ENCODE data around the gene SV2C. TPM values are rescaled to one million over a fixed set of nuclear protein-coding genes. Genes with fewer than 3 reads are reported as not detected.
A peak's percentile ranks its signal among the peaks of the same experiment; 100 is the strongest.
"Not testable (repeated sequence)": the region's sequence is repeated elsewhere in the genome, so short reads cannot be mapped to it uniquely, and the experiment has no call there.

Gene SV2C
- total RNA-seq, 2 experiments from 2014 or later, result 0.20 to 0.26 TPM

- CTCF ChIA-PET, result interaction anchor here (1.3 to 2.5 kb wide), 4 partner anchors 8 to 292 kb away, joined by 3 to 8 read pairs (median 4); no protein-coding TSS in a partner anchor
- ATAC-seq (no peak), DNase-seq (no peak)
- Mint-ChIP-seq H3K36me3 (no peaks in the 10 kb centered on the region), H3K4me3 (no peak overlapping the region), H3K27me3 (peaks cover under 1% of the 10 kb centered on the region), H3K4me1 (peaks cover 9% of the 10 kb centered on the region), H3K27ac (no peak overlapping the region), H3K9me3 (ENCODE audit: low read depth) (no peaks in the 10 kb centered on the region)
Observed at GRCh38 chr5:76291305-76292077, 208.3 kb downstream of the SV2C start.

DNA sequence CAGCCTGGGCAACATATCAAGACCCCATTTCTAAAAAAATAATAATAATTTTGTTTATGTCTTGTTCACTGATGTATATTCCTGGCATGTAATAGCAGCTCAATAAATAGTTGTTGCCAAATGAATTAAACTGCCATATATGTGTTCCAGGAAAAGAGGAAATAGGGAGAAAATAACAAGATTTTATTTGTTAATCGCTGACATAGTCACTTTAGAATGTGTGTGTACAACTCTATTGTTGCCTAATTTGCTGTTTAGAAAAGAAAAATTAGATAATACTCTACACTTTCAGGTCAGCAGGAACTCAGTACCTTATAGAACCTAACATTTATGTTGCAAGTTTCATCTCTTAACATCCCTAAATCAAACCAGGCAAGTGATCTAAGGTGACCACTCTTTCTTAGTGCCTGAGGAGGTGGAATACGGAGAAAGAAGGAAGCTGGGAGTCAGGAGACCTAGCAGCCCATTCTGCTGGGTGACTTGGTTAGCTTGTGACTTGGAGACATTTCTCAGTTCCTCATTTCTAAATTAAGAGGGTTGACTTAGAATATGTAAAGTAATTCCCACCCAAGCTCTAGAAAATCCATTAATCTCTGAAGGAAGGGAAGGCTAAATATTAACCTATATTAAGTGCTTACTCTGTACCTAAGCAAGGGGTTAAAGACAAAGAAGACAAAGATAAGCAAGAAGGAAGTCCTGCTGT is 209.6 kb downstream of the SV2C start:
- H3K36me3 Mint-ChIP-seq, result no peaks in the 10 kb centered on the region
- ATAC-seq, result no peak

DNA sequence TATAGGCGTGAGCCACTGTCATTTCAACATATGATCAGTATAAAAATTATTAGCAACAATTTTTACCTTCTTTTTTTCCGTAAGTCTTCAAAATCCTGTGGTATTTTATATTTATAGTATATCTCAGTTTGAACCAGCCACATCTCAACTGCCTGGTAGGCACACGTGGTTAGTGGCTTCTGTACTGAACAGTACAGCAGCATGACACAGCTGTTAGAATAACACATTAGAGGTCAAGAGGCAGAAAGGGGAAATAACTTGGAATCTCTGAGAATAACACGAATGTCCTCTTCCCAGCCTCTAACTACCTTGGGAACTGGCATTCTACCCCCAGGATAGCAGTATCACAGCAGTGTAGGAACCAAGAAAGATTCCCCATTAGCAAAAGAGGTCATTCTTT is 211.4 kb downstream of the SV2C start:
- Mint-ChIP-seq H3K4me3 (no peak overlapping the region), H3K27ac (no peak overlapping the region), H3K36me3 (no peaks in the 10 kb centered on the region), H3K27me3 (peaks cover 3% of the 10 kb centered on the region), H3K4me1 (peaks cover 20% of the 10 kb centered on the region), H3K9me3 (ENCODE audit: low read depth) (no peaks in the 10 kb centered on the region)
- CTCF ChIA-PET, result interaction anchor here (1.5 kb wide), 1 partner anchor 32 kb away, joined by 3 read pairs; no protein-coding TSS in a partner anchor
- DNase-seq (no peak), ATAC-seq (no peak)

More for the DNA sequence above, 209.6 kb downstream of the SV2C start:
- Mint-ChIP-seq H3K27ac (no peak overlapping the region), H3K4me3 (no peak overlapping the region), H3K9me3 (ENCODE audit: low read depth) (no peaks in the 10 kb centered on the region), H3K27me3 (peaks cover 3% of the 10 kb centered on the region), H3K4me1 (peaks cover 9% of the 10 kb centered on the region)
- DNase-seq, result no peak
- CTCF ChIA-PET, result interaction anchor here (1.3 to 2.5 kb wide), 2 partner anchors 9 to 17 kb away, joined by 4 to 8 read pairs; no protein-coding TSS in a partner anchor

- no peaks in the 10 kb centered on the region for H3K36me3 Mint-ChIP-seq
- H3K9me3 Mint-ChIP-seq (ENCODE audit: low read depth), result no peaks in the 10 kb centered on the region
- peaks cover 38% of the 10 kb centered on the region for H3K4me1 Mint-ChIP-seq
- DNase-seq (no peak), ATAC-seq (no peak)
- peaks cover 3% of the 10 kb centered on the region for H3K27me3 Mint-ChIP-seq
- no peak overlapping the region for H3K4me3 Mint-ChIP-seq
- CTCF ChIA-PET, result interaction anchor here (0.8 kb wide), 1 partner anchor 19 kb away, joined by 3 read pairs; no protein-coding TSS in a partner anchor
- peak overlapping the region; percentile 50 for H3K27ac Mint-ChIP-seq
Observed at GRCh38 chr5:76298852-76299251, 215.7 kb downstream of the SV2C start.

GRCh38 chr5:76299592-76299991 is 216.4 kb downstream of the SV2C start:
- Mint-ChIP-seq H3K4me1 (peaks cover 45% of the 10 kb centered on the region), H3K9me3 (ENCODE audit: low read depth) (no peaks in the 10 kb centered on the region), H3K27me3 (peaks cover 3% of the 10 kb centered on the region), H3K4me3 (no peak overlapping the region), H3K36me3 (peaks cover 4% of the 10 kb centered on the region), H3K27ac (peak overlapping the region; percentile 50)
- no peak for DNase-seq
- CTCF ChIA-PET, result interaction anchor here (1.1 to 1.3 kb wide), 2 partner anchors 9 to 43 kb away, joined by 3 read pairs; no protein-coding TSS in a partner anchor
- ATAC-seq, result peak; percentile 60

- not testable (repeated sequence) for H3K9me3 Mint-ChIP-seq (ENCODE audit: low read depth); H3K27ac Mint-ChIP-seq; DNase-seq; H3K27me3 Mint-ChIP-seq; H3K36me3 Mint-ChIP-seq; ATAC-seq; H3K4me3 Mint-ChIP-seq
- H3K4me1 Mint-ChIP-seq, result peaks cover 44% of the 10 kb centered on the region
- CTCF ChIA-PET, result interaction anchor here (1.1 kb wide), 1 partner anchor 8 kb away, joined by 4 read pairs; no protein-coding TSS in a partner anchor
Observed at GRCh38 chr5:76301932-76302331, 218.7 kb downstream of the SV2C start.

- ATAC-seq; H3K4me3 Mint-ChIP-seq; H3K36me3 Mint-ChIP-seq; DNase-seq; CTCF ChIA-PET; H3K27me3 Mint-ChIP-seq; H3K27ac Mint-ChIP-seq; H3K9me3 Mint-ChIP-seq (ENCODE audit: low read depth): not testable (repeated sequence)
- H3K4me1 Mint-ChIP-seq, result peaks cover 44% of the 10 kb centered on the region
Observed at GRCh38 chr5:76302661-76303060, 219.5 kb downstream of the SV2C start.

GRCh38 chr5:76303921-76304320 is 220.7 kb downstream of the SV2C start:
- ATAC-seq (peak; percentile 81), DNase-seq (peak; percentile 62)
- CTCF ChIA-PET, result interaction anchor here (1.0 to 1.9 kb wide), 3 partner anchors 12 to 38 kb away, joined by 3 to 6 read pairs (median 4); no protein-coding TSS in a partner anchor
- Mint-ChIP-seq H3K4me3 (no peak overlapping the region), H3K27ac (peak overlapping the region; percentile 45), H3K4me1 (peaks cover 42% of the 10 kb centered on the region), H3K36me3 (peaks cover 7% of the 10 kb centered on the region), H3K27me3 (peaks cover 5% of the 10 kb centered on the region), H3K9me3 (ENCODE audit: low read depth) (no peaks in the 10 kb centered on the region)

GRCh38 chr5:76305269-76305668 is 222.1 kb downstream of the SV2C start:
- DNase-seq, result no peak
- Mint-ChIP-seq H3K27me3 (peaks cover 5% of the 10 kb centered on the region), H3K4me3 (no peak overlapping the region), H3K4me1 (peaks cover 32% of the 10 kb centered on the region), H3K9me3 (ENCODE audit: low read depth) (no peaks in the 10 kb centered on the region), H3K27ac (no peak overlapping the region), H3K36me3 (peaks cover 7% of the 10 kb centered on the region)
- ATAC-seq, result no peak
- CTCF ChIA-PET, result interaction anchor here (0.9 to 4.8 kb wide), 4 partner anchors 15 to 98 kb away, joined by 3 to 35 read pairs (median 4); partner anchors contain the start of gene IQGAP2

GRCh38 chr5:76305775-76306174 is 222.6 kb downstream of the SV2C start:
- CTCF ChIA-PET, result interaction anchor here (0.9 to 4.8 kb wide), 3 partner anchors 14 to 98 kb away, joined by 3 to 35 read pairs (median 4); partner anchors contain the start of gene IQGAP2
- H3K9me3 Mint-ChIP-seq (ENCODE audit: low read depth), result no peaks in the 10 kb centered on the region
- H3K4me1 Mint-ChIP-seq, result peaks cover 28% of the 10 kb centered on the region
- no peak overlapping the region for H3K4me3 Mint-ChIP-seq
- ATAC-seq, result no peak
- H3K27me3 Mint-ChIP-seq, result peaks cover 5% of the 10 kb centered on the region
- no peak for DNase-seq
- no peak overlapping the region for H3K27ac Mint-ChIP-seq
- peaks cover 7% of the 10 kb centered on the region for H3K36me3 Mint-ChIP-seq

DNA sequence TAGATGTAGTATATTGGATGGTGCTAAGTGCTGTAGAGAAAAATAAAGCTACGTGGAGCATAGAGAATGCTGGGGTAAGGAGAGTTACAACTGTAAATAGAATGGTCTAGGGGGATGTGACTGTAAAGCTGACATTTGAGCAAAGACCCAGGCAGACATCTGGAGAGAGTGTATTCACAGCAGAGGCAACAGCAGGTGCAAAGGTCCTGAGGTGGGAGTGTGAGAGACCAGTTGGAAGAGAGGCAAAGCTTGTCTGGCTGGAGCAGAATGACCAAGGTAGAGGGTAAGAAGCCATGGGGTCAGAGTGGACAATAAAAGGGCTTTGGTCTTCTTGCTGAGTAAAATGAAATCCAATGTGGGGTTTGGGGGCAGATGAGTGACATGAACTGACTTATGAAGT is 227.0 kb downstream of the SV2C start:
- H3K4me1 Mint-ChIP-seq, result peaks cover 5% of the 10 kb centered on the region

DNA sequence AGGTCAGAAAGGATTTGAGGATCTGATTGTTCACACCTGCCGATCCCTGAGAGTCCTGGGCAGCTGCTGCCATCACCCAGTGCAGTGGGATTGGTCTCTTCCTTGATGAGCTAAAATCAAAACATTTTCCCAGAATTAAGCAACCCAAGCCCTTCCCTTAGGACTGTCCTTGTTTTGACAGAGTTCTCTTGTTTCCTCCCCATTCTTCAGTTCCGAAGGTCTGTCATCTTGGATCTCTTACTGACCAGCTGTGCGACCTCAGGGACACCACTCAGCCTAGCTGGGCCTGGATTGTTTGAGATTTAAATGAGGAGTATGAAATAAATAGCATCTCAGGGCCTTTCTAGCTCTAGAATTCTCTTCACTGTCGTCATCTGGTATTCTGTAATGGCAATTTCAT is 229.6 kb downstream of the SV2C start:
- ATAC-seq, result no peak
- DNase-seq, result no peak
- Mint-ChIP-seq H3K27ac (no peak overlapping the region), H3K9me3 (ENCODE audit: low read depth) (no peaks in the 10 kb centered on the region), H3K4me3 (no peak overlapping the region), H3K36me3 (peaks cover under 1% of the 10 kb centered on the region), H3K4me1 (peaks cover 5% of the 10 kb centered on the region), H3K27me3 (peaks cover under 1% of the 10 kb centered on the region)
- CTCF ChIA-PET, result no interaction called here

More for the DNA sequence above, 227.0 kb downstream of the SV2C start:
- H3K9me3 Mint-ChIP-seq (ENCODE audit: low read depth), result no peaks in the 10 kb centered on the region
- ATAC-seq (no peak), DNase-seq (no peak)
- CTCF ChIA-PET, result interaction anchor here (1.0 to 4.8 kb wide), 7 partner anchors 9 to 58 kb away, joined by 3 to 35 read pairs (median 4); no protein-coding TSS in a partner anchor
- no peak overlapping the region for H3K27ac Mint-ChIP-seq
- H3K27me3 Mint-ChIP-seq, result peaks cover 5% of the 10 kb centered on the region
- H3K36me3 Mint-ChIP-seq, result peaks cover 1% of the 10 kb centered on the region
- no peak overlapping the region for H3K4me3 Mint-ChIP-seq

- no peak for ATAC-seq
- H3K4me3 Mint-ChIP-seq, result no peak overlapping the region
- DNase-seq, result no peak
- CTCF ChIA-PET, result no interaction called here
- H3K4me1 Mint-ChIP-seq, result peaks cover 7% of the 10 kb centered on the region
- no peaks in the 10 kb centered on the region for H3K36me3 Mint-ChIP-seq
- no peaks in the 10 kb centered on the region for H3K9me3 Mint-ChIP-seq (ENCODE audit: low read depth)
- no peak overlapping the region for H3K27ac Mint-ChIP-seq
- H3K27me3 Mint-ChIP-seq, result no peaks in the 10 kb centered on the region
Observed at GRCh38 chr5:76314643-76315042, 231.5 kb downstream of the SV2C start.
